Activated T-cell treated with anti-CD3 and anti-CD28 coated beads, Interleukin-2, amount 50 U/mL, for 48 hours (primary cell): ENCODE results near the gene PCDH9.
"Not testable (repeated sequence)": the region's sequence is repeated elsewhere in the genome, so short reads cannot be mapped to it uniquely, and the experiment has no call there.

Experiments
- DNase-seq, 2 experiments: peaks; one replicate each; pipeline ENCODE4 v3.0.0-alpha.2; 2020

Gene PCDH9

DNA sequence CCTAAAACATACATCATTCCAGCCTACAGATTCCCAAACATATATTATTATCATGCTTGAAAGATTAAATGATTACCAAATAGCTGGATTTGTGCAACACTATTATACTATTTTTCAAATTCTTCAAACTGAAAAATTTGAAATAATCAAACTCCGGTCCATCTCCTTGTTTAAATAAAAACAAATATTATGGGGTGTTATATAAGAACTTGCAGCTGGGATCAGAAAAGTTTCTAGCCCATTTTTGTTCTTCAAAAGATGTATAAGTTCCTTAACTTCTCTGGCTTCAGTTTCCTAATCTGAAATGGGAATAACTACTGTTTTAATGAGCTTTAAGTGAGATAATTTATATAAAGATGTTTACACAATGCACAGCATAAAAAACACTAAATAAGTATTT, 422.9 kb downstream of the PCDH9 start:
- no peak for DNase-seq

DNA sequence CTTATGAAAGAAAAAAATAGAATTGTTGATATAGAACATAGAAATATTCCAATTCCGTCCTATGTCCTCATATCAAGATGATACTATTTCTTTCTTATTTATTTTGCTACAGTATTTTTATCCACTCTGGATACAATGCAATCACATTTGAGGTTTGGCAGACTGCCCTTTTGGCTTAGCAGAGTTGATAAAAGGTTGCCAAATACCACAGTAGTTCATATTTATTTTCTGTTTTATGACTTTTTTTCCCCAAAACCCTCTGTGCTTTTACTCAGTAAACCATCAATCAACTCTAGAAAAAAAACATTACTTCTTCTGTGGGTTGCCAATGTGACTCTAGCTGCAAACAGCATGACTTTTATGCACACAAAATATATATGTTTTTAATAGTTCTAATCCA, 424.5 kb downstream of the PCDH9 start:
- no peak for DNase-seq

DNA sequence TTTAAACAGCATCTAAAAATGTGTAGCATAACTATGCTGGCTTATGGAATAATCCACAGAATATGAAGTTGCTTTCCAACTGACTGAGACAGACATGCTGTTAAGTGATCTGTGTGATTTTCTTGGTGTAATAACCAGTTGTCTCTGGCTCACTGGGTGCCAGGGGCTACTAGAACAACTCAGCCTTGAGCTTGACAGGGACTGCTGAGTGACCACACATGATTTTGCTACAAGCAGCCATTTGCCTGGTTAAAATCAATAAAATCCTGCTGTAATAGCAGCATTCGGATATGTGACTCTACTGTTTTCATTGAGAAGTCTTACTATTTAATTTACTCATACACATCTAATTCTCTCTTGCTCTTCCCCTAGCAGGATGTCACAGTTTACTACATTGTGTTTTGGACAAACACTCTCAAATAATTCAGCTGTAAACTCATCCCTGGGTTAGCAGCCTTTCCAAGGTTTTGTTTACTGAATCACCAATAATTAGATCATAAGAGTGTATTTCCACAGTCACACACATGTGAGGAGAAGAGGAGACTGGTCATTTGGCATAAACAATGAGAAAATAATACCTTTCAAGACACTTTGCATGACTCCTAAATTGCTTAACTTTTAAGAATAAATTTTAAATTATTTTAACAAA, 426.2 kb downstream of the PCDH9 start:
- DNase-seq = no peak

DNA sequence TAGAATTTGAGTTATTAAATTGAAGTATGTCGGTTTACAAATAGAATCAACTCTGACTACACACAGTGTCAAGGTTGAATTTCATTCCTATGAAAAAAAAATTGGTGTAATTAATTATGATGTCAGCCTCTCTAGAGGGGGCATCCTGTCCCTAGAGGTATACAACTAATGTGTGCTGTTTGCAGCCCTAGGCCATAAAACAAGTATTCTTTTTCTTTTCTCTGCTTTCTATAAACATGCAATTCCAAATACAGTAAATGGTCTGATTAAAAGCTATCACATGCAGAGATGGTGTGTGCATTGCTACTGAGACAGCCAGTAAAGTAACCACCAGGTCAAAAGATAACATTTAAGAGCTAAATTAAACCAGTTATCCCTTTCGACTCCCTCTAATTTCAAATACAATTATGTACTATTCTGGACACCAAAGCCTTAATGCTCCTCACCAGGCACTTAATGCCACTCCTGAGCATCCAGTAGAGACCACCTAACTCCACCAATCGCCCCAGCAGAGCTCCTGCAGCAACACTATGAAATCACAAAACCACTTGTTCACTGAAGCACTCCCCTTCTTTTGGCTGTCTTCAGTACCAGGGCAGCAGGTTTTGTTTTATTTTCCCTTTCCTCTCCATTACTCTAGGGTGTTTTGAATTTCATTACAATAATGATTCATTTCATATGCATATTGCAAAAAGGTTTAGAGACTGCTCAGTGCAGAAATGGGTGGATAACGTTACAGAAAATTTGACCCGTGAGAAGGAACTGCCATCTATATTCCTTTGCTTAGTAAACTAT, 426.9 kb downstream of the PCDH9 start:
- no peak for DNase-seq

DNA sequence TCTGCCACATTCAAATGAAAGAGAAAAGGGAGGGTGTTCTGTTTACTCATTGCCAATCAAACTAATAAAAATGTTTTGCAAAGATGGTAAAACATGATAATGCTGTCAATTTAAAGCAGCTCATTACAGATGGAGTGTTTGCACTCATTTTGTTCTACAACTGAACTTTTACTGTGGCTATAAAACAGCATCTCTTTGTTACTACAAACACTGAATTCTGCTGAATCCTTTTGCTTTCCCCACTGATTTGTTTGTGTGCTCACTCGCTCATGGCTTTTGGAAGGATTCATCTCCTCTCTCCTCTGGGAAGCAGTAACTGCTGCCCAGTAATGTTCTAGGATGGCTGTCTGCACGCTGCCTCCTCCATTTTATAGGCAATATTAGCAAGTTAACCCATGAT, 434.5 kb downstream of the PCDH9 start:
- DNase-seq = no peak

DNA sequence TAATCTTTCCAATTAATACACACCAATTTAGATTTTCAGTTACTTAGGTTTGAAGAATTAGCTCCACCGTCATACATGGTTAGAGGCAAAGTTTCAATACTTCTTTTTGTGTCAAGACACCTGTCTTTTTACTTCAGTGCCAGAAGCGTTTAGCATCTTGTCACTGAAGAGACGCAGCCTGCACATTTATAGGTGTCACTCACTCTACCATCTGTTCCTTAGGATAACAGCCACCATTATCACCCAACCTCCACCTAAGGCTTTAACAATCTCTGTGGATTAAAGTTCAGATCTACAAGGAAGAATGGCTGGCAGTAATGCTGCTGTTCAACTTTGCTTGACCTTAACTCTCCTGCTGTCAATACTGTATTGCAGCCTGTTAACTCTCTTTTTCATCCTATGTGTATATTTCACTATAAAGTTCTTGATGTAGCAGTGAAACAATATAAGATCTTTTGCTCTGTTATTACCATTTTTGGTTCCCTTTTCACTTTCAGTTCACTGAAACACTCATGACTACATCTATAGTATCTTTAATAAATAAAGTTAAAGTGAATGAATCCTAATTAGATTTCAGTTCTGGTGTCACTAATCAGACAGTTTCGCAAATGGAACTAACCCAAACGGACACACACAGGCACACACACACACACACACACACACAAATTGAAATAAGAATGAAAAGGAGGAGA, 435.6 kb downstream of the PCDH9 start:
- no peak for DNase-seq

DNA sequence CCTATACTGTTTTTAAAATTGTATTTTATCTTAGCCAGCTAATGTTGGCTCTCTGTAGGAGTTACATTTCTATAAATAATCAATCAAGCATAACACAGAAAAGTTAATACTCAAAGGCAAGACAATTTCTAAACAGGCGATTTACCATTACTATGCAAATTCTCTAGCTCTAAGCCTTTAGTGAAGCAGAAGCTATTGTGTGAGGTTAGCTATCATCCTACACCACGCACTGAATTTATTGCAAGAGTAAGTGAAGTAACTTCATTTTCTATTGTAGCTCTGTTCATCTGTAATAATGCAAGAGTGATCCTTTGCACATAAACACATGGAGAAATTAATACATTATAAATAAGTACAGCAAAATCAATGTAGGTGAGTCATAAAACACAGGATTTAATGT, 439.3 kb downstream of the PCDH9 start:
- DNase-seq = no peak

DNA sequence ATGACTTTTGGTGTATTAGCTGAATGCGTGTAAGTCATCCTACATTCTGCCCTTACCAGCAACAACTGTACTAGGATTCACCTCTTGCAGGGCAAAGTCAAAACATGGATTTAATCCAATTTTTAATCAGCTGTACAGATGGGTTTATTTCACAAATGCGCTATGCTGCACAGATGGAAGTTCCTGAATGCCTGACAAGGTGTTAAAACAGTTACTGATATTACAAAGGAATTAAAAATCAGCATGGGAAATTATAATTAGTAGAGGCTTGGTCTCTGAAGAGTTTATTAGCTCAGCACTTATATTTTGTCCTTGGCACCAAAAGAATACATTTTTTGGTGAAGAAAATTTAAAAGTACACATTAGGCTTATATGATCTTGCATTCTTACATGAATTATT, 448.9 kb downstream of the PCDH9 start:
- no peak for DNase-seq

DNA sequence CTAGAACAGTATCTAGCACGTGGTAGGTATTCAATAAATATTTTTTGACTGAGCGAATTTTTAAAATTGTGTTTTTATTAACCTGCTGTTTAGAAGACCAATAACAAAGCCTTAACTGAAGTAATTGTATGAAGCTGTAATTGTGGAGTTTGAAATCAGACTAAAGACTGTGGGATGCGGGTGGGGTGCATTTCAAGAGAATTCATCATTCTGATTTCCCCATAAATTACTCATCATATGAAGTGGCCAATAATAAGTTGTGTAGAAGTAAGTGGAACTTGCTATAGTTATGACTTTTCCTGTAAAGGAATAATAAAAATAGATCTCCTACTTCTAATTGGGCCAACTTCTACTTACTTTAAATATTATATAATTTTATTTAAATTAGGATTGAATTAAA, 449.3 kb downstream of the PCDH9 start:
- no peak for DNase-seq

DNA sequence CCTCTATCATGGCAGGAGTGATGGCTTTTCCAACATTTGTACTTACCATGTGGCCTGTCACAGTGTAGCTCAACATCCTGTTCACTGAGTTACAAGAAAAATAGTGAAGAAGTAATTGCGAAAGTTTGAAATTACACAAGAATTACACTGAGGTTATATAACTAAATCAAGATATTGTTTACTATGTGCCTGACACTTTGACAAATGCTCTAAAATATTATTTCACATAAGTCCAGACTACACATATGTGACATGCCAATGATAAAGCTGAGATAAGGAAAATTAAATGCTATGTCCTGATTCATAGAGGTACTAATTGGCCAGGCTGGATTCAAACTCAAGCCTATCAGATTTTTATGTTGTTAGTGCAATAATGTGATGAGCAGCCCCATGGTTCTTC, 451.7 kb downstream of the PCDH9 start:
- no peak for DNase-seq

DNA sequence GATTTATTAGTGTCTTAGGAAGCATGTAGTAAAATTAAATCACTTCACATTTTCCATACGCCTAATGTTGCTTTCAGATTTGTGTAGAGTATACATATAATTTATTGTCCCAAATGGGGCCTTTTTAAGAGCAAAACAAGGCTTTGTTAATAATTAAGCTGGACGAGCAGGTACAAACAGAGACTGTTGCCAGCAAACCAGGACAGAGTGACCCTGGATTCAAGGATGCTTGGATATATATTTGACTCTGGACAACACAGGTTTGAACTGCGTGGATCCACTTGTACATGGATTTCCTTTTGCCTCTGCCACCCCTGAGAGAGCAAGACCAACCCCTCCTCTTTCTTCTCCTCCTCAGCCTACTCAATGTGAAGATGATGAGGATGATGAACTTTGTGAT, 454.9 kb downstream of the PCDH9 start:
- no peak for DNase-seq

DNA sequence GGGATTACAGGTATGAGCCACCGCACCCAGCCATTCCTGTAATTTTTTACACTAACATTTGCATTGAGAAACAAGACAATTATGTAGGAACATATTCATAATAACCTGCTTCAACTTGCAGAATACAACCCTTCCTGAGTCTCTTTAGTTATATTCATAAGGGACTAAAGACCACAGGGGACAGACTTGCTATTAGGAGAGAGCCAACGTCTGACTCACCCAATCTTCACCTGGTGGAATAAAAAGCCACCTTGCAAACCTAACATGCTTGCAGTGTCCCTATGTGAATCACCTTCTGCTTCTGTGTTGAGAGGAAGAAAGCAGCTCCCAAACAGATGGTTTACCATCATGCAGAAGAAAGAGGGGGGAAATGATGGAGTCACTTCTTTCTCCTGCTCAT, 456.1 kb downstream of the PCDH9 start:
- no peak for DNase-seq

DNA sequence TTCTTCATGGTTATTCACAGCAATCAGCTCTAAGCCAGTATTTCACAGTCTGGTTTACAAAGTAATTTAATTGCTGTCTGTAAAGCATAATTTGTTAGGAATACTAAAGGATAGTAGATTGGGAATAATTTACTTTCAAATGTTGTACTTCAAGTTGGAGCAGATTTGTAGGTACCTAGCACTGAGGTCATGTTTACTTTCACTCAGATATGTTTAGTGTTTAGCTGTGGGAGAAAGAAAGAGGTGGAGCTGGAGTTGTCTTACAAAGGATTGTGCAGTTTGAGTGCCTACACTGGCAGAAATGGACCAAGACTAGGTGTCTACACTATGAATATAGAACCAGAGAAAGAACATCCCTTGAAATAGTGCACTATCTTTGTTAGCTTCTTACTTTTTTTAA, 464.6 kb downstream of the PCDH9 start:
- DNase-seq = no peak

DNA sequence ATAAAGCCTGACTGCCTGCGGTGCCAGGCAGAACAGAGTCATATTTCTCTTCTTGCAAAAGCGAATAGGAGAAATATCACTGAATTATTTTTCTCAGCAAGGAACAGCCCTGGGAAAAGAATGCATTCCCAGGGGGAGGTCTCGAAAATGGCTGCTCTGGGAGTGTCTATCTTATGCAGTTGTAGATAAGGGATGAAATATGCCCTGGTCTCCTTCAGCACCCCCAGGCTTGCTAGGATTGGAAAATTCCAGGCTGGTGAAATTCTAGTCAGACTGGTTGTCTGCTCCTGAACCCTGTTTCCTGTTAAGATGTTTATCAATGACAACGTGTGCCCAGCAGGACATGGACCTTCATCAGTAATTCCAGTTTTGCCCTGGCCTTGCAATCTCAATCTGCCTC, 469.5 kb downstream of the PCDH9 start:
- DNase-seq = not testable (repeated sequence)

DNA sequence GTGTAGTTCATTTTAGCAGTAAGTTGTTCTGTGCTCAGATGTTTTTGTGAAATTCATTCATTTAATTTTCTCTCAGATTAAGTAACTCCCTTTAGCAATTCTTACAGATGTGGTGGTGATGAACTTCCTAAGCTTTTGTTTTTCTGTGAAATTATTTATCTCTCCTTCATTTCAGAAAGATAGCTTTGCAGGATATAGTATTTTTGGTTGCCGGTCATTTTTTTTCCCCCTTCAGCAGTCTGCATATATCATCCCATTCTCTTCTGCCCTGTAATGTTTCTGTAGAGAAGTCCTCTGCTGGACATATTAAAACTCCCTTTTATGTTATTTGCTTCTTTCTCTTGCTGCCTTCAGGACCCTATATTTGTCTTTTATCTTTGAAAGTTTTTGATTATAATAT, 470.2 kb downstream of the PCDH9 start:
- DNase-seq = no peak

DNA sequence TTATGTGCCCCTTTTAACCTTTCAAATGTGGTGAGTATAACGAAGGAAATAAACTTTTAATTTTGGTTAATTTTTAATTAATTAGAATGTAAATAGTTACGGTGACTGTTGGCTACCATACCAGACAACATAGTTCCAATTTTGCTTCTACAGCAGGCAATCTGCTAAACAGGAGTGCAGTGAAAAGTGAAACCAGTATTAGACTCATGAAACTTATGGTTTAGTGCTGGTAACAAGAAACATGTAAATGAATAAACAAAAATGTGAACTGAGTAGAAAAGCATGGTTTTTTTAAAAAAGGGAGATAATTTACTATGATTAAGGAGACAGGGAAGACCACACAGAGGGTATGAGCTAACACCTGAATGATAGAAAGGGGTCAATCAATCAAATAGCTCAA, 478.4 kb downstream of the PCDH9 start:
- no peak for DNase-seq

DNA sequence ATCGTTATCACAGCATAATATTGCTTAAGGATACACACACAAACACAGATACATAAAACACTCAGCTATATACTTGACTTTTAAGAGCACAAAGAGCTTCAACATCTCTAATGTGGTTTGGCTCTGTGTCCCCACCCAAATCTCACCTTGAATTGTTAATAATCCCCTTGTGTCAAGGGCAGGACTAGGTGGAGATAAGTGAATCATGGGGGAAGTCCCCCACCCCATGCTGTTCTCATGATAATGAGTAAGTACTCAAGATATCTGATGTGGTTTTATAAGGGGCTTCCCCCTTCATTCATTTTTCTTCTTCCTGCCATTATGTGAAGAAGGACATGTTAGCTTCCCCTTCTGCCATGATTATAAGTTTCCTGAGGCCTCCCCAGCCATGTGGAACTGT, 481.4 kb downstream of the PCDH9 start:
- no peak for DNase-seq

DNA sequence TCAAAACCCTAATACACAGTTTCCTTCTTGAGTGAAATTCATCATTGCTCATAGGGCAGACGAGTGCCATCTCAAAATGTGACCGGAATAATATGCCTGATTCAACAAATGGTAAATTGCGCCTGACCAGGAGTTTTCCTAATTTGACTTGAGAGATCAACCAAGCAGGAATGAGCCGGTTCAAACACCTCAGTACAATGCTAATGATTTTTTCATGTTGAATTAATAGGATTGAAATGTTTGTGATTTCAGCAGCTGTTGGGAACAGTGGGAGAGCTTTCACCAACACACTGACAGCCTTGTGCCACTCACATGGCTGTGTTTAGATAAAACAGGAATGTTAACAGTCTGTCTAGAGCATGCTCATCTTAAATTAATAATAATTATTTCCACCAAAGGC, 484.8 kb downstream of the PCDH9 start:
- no peak for DNase-seq

DNA sequence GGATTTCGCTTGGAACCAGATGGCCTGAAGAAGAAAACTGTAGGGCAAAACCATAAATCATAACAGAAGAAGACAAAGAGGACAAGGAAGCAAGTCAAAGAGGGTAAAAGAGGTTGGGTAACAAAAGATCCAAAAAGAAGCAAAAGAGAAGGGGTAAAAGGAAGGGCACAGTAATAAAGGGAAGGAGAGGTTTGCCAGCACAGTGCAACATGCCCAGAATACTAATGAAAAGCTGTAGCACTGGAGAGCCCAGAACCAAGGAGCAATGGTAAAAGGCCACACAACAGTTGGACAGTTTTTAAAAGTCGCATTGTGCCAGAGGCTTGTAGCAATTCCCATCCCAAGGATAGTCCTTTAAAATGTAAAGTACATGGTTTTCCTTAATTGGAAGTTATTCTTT, 506.6 kb downstream of the PCDH9 start:
- no peak for DNase-seq

DNA sequence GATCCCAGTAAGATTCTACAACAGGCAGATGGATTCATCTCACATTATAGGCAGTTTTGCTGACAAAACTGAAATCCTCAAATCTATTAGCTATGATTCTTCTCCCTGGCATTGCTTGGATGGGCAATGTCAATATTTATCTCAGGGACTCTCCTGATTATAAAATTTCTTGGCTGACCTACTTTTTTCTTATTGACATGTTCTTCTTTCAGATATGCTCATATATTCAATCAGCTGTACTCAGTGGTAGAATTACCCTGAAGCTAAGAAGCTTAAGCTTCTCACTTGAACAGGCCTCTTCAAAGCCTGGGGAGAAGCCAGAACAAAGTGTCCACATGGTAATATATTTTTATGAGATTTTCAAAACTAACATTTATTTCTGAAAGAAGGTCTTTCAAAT, 513.6 kb downstream of the PCDH9 start:
- no peak for DNase-seq

DNA sequence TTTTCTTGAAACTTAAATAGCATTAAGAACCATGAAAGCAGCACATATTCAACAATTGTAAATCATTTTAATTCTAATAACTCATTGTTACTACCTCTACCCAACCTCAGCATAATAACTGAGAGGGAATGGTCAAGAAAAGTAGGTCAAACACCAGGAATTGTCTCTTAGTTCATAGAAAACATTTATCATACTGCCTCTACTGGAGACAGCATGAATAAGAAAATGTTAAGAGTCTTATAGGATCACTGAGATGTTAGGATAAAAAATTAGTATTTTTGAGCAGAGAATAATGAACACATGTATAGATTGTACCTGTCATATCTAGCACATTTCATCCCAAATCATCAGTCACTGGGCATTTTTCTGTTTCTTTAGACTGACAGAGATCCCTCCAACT, 515.3 kb downstream of the PCDH9 start:
- no peak for DNase-seq

DNA sequence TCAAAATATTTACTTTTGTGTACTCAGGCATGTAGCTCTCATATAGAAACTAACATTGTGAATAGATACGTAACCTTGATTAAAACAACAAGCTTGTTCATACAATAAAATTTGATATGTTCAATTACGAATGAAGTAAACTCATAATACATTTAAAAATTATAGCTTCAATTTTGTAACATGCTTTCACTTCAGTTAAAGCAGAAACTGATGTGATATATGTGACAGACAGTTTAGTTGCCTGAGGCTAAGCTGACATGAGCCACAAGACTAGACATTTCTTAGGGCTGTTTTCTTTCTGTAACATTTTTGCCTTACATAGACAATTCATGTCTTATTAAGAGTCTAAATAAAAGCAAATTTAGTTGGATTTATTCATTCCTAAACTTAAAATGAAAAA, 526.0 kb downstream of the PCDH9 start:
- no peak for DNase-seq

DNA sequence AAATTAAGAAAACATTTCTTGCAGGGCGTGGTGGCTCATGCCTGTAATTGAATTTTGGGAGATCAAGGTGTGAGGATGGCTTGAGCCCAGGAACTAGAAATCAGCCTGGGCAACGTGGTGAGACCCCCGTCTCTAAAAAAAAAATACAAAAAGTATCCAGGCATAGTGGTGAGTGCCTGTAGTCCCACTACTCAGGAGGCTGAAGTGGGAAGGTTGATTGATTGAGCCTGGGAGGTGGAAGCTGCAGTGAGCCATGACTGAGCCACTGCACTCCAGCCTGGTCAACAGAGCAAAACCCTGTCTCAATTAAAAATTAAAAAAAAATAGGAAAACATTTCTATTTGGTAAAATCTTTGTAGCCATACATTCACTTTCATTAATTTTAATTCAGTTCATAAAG, 526.5 kb downstream of the PCDH9 start:
- DNase-seq = no peak

DNA sequence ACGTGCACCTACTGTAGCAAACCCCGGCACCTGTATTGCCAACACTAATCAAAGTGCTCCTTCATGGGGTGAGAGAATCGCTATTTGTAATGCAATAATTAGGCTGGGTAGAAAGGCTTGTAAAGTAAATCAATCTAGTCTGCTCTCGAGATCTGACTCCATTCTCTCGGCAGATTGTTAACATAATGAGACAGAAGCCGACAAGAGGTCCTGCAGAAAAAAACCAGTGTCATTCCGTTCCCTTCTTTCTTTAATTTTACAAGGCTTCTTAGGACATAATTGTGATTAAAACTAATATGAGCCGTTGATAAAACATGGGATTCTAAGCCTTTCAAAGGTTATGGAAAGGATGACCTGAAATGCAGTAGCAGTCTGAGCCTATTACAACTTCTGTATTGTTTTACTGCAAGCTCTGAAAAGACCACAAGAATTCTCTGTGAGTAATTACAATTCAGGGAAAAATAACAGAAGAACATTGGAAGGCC, 530.0 kb downstream of the PCDH9 start:
- no peak for DNase-seq
